DMS114 treated with DMSO at 0.1 percent for 48 hours (cell line): ENCODE results near the gene DMRTB1.

Source experiments
- DNase-seq: peaks from one replicate; lab custom pipeline; 2025; ENCODE audit not compliant: unreplicated experiment; lab: John Stamatoyannopoulos, UW

The DMRTB1 gene

GRCh38 chr1:53459321-53460175 lies at the start of gene DMRTB1:
TSS of gene DMRTB1 (plus strand) at chr1:53459399. CDS start at chr1:53459454, 55 bp downstream.
- DNase-seq: no peak

- DNase-seq: no peak
Observed at GRCh38 chr1:53409695-53410094, 49.5 kb upstream of the DMRTB1 start.

GRCh38 chr1:53410100-53410541 lies 49.1 kb upstream of the DMRTB1 start:
- no peak for DNase-seq

- no peak for DNase-seq
Observed at GRCh38 chr1:53410701-53411100, 48.5 kb upstream of the DMRTB1 start.

GRCh38 chr1:53411541-53412152 lies 47.6 kb upstream of the DMRTB1 start:
- no peak for DNase-seq

- no peak for DNase-seq
Observed at GRCh38 chr1:53412285-53413174, 46.7 kb upstream of the DMRTB1 start.

GRCh38 chr1:53413175-53414001 lies 45.8 kb upstream of the DMRTB1 start:
- DNase-seq: no peak

- DNase-seq: no peak
Observed at GRCh38 chr1:53414632-53415031, 44.6 kb upstream of the DMRTB1 start.

- no peak for DNase-seq
Observed at GRCh38 chr1:53415432-53415831, 43.8 kb upstream of the DMRTB1 start.

- DNase-seq: no peak
Observed at GRCh38 chr1:53416269-53416813, 42.9 kb upstream of the DMRTB1 start.

- no peak for DNase-seq
Observed at GRCh38 chr1:53417074-53417511, 42.1 kb upstream of the DMRTB1 start.

GRCh38 chr1:53419034-53419433 lies 40.2 kb upstream of the DMRTB1 start:
- no peak for DNase-seq

GRCh38 chr1:53420341-53420740 lies 38.9 kb upstream of the DMRTB1 start:
- no peak for DNase-seq

GRCh38 chr1:53421208-53421607 lies 38.0 kb upstream of the DMRTB1 start:
- no peak for DNase-seq

GRCh38 chr1:53430261-53430660 lies 28.9 kb upstream of the DMRTB1 start:
- DNase-seq: no peak

- DNase-seq: no peak
Observed at GRCh38 chr1:53430779-53431178, 28.4 kb upstream of the DMRTB1 start.

- no peak for DNase-seq
Observed at GRCh38 chr1:53431244-53431643, 28.0 kb upstream of the DMRTB1 start.

GRCh38 chr1:53431805-53432565 lies 27.2 kb upstream of the DMRTB1 start:
- DNase-seq: no peak

- no peak for DNase-seq
Observed at GRCh38 chr1:53432611-53433010, 26.6 kb upstream of the DMRTB1 start.
